B cell (primary cell): Measurements from ENCODE around the gene RENBP. TPM values are rescaled to one million over a fixed set of nuclear protein-coding genes. Genes with fewer than 3 reads are reported as not detected.

Source experiments
- ATAC-seq: fragments of 200-7000 bp; cut with Tn5 transposase; one replicate; pipeline ENCODE4 v1.10.0; 2021; ENCODE audit warnings: low read depth, mild to moderate bottlenecking, moderate number of reproducible peaks, moderate library complexity
- CTCF ChIA-PET: fragments of 350-600 bp; sonication (Branson Sonifier 250); formaldehyde crosslinking; loops from one replicate; lab custom pipeline; 2021; ENCODE audit warnings: antibody characterized with exemption, inconsistent platforms; lab: Charles Lee
- POLR2A ChIA-PET: fragments of 350-600 bp; sonication (Branson Sonifier 250); formaldehyde crosslinking; loops from one replicate; lab custom pipeline; 2021; ENCODE audit warnings: antibody characterized with exemption; lab: Charles Lee
- DNase-seq: peaks from one replicate; pipeline ENCODE4 v3.0.0; 2013
- H2AFZ ChIP-seq: 2 replicates; pipeline ENCODE4 v1.6.1; 2012; ENCODE audit warnings: mild to moderate bottlenecking, low read depth, low read length; ENCODE audit not compliant: insufficient read depth, poor library complexity, severe bottlenecking
- H3K27ac ChIP-seq, 2 donors: 1 replicate in 1 of 2; 2 replicates in 1 of 2; pipeline ENCODE4 v1.5.1; 2012 to 2013; ENCODE audit warnings: low read length in 2 of 2, mild to moderate bottlenecking in 2 of 2, moderate library complexity in 1 of 2
- H3K27me3 ChIP-seq, 4 experiments: fragments of 200-600 bp in 1 of 4; sonication (generic) in 1 of 4; replicated peaks in 1 of 4; 1 replicate in 2 of 4; 2 replicates in 2 of 4; pipeline versions ENCODE4 v1.6.1 to v1.7.0; 2013 to 2016; ENCODE audit warnings: low read length in 3 of 4, mild to moderate bottlenecking in 2 of 4, mixed read lengths in 1 of 4, moderate library complexity in 1 of 4; ENCODE audit not compliant: insufficient read depth in 4 of 4, control insufficient read depth in 3 of 4; ENCODE audit errors: control extremely low read depth in 1 of 4
- H3K36me3 ChIP-seq, 2 experiments: replicated peaks in 1 of 2; 1 replicate in 1 of 2; 2 replicates in 1 of 2; pipeline versions ENCODE4 v1.6.1 to v1.7.1; 2013; ENCODE audit warnings: low read length in 1 of 2; ENCODE audit not compliant: insufficient read depth in 2 of 2, control insufficient read depth in 1 of 2; ENCODE audit errors: control extremely low read depth in 1 of 2, extremely low read depth in 1 of 2
- H3K4me1 ChIP-seq, 2 donors: fragments of 200-600 bp in 1 of 2; sonication (generic) in 1 of 2; 1 replicate in 1 of 2; 2 replicates in 1 of 2; pipeline versions ENCODE4 v1.5.1 to v1.6.1; 2013 to 2017; ENCODE audit warnings: low read length in 2 of 2; ENCODE audit not compliant: control insufficient read depth in 2 of 2, insufficient read depth in 2 of 2
- H3K4me2 ChIP-seq: replicated peaks from 2 replicates; pipeline ENCODE3; 2012; ENCODE audit warnings: mild to moderate bottlenecking, low read depth, low read length; ENCODE audit not compliant: poor library complexity, severe bottlenecking
- H3K4me3 ChIP-seq, 5 experiments: fragments of 200-600 bp in 1 of 5; sonication (generic) in 1 of 5; 1 replicate in 3 of 5; 2 replicates in 2 of 5; pipeline versions ENCODE4 v1.5.1 to v1.7.0; 2011 to 2016; ENCODE audit warnings: low read length in 4 of 5, mild to moderate bottlenecking in 4 of 5, low read depth in 2 of 5, control low read depth in 1 of 5, moderate library complexity in 1 of 5; ENCODE audit not compliant: insufficient read depth in 1 of 5; ENCODE audit errors: control extremely low read depth in 1 of 5, extremely low read depth in 1 of 5
- H3K79me2 ChIP-seq: fragments of 200-600 bp; sonication (generic); one replicate; pipeline ENCODE4 v1.6.0; 2016; ENCODE audit warnings: low read length; ENCODE audit not compliant: control insufficient read depth, insufficient read depth
- H3K9ac ChIP-seq: fragments of 200-600 bp; sonication (generic); 2 replicates; pipeline ENCODE4 v1.6.1; 2017; ENCODE audit warnings: mild to moderate bottlenecking, low read length, moderate library complexity
- H3K9me3 ChIP-seq, 3 donors: one replicate each; pipeline versions ENCODE4 v1.6.1 to v1.7.1; 2013; ENCODE audit warnings: low read length in 2 of 3; ENCODE audit not compliant: control insufficient read depth in 2 of 3, insufficient read depth in 1 of 3; ENCODE audit errors: control extremely low read depth in 1 of 3
- H4K20me1 ChIP-seq: 2 replicates; pipeline ENCODE4 v1.6.0; 2012; ENCODE audit warnings: mild to moderate bottlenecking, low read length; ENCODE audit not compliant: insufficient read depth, control insufficient read depth, poor library complexity, severe bottlenecking
- H3K27ac Mint-ChIP-seq: one replicate; pipeline ENCODE4 v1.8.0; 2021; ENCODE audit warnings: mixed read lengths
- H3K27me3 Mint-ChIP-seq: one replicate; pipeline ENCODE4 v1.8.0; 2021; ENCODE audit warnings: mixed read lengths
- H3K4me1 Mint-ChIP-seq: one replicate; pipeline ENCODE4 v1.8.0; 2021; ENCODE audit warnings: mixed read lengths
- H3K4me3 Mint-ChIP-seq: one replicate; pipeline ENCODE4 v1.8.0; 2021; ENCODE audit warnings: mixed read lengths
- H3K9me3 Mint-ChIP-seq: one replicate; pipeline ENCODE4 v1.8.0; 2022; ENCODE audit warnings: mixed read lengths; ENCODE audit not compliant: insufficient read depth
- CTCF ChIP-seq: fragments of 200-600 bp; IDR thresholded peaks from one replicate; pipeline ENCODE4 v1.8.0; 2022; ENCODE audit warnings: antibody characterized with exemption, mild to moderate bottlenecking
- EZH2 ChIP-seq: IDR thresholded peaks from 2 replicates; pipeline ENCODE4 v1.6.1; 2012; ENCODE audit warnings: borderline replicate concordance, low read depth, mild to moderate bottlenecking, moderate library complexity, low read length; ENCODE audit not compliant: insufficient read depth, poor library complexity, severe bottlenecking
- WGBS: methylation state at CpG from one replicate; pipeline ENCODE4 v1.1.5; 2013; ENCODE audit warnings: missing lambda C conversion rate; ENCODE audit not compliant: insufficient coverage; 5-methylcytosine and 5-hydroxymethylcytosine counted together
- intact Hi-C: fragments of 100-400 bp; cut with micrococcal nuclease; formaldehyde crosslinking; loops from one replicate; pipeline ENCODE4 v1.10.0; 2022
- polyA plus RNA-seq: library from polyadenylated mRNA; depleted of rRNA; stranded (reverse); fragments of >200 nt; gene quantifications from 2 replicates; pipeline ENCODE4 v1.2.3, GENCODE V29; 2012
- total RNA-seq, 2 donors: library from RNA; stranded (reverse); fragments of 120-200 nt in 1 of 2; gene quantifications; 1 replicate in 1 of 2; 2 replicates in 1 of 2; pipeline versions ENCODE4 v1.2.3 to v1.2.4, GENCODE V29; 2013 to 2022

Gene RENBP
- total and polyA plus RNA-seq, 2 donors (not counting 1 experiment from before 2014, with no cell fraction given), result 30.6 to 39.2 TPM

GRCh38 chrX:153931151-153931550 is 13.3 kb downstream of the RENBP start:
- Histone ChIP-seq H3K9me3 (no peaks in the 10 kb centered on the region), H3K36me3 (peaks cover 0 to 23% of the 10 kb centered on the region in 2 experiments), H3K4me1 (peaks cover 20 to 36% of the 10 kb centered on the region in 2 donors), H3K4me2 (no peak overlapping the region), H3K9ac (no peak overlapping the region), H4K20me1 (no peaks in the 10 kb centered on the region), H3K79me2 (peaks cover 24% of the 10 kb centered on the region), H2AFZ (no peak overlapping the region), H3K27me3 (no peaks in the 10 kb centered on the region), H3K4me3 (no peak overlapping the region), H3K27ac (no peak overlapping the region)
- intact Hi-C loops, result no loop called here
- TF ChIP-seq EZH2 (no peak), CTCF (no peak)
- WGBS, result 95% methylated on average over 7 of the region's 8 CpGs
- POLR2A ChIA-PET, result no interaction called here
- Mint-ChIP-seq H3K4me1 (peaks cover 20% of the 10 kb centered on the region), H3K27ac (no peak overlapping the region), H3K9me3 (no peaks in the 10 kb centered on the region), H3K27me3 (no peaks in the 10 kb centered on the region), H3K4me3 (no peak overlapping the region)
- ATAC-seq (no peak), DNase-seq (no peak)
- CTCF ChIA-PET, result interaction anchor here (13.1 kb wide), 1 partner anchor 15 kb away, joined by 325 read pairs; the partner anchor contains the start of gene RENBP

- intact Hi-C loops, result no loop called here
- no peak overlapping the region for H3K4me3 Mint-ChIP-seq
- 97% methylated on average over 12 of the region's 31 CpGs for WGBS
Observed at GRCh38 chrX:153930011-153930910, 14.2 kb downstream of the RENBP start.

More at GRCh38 chrX:153930011-153930910, 14.2 kb downstream of the RENBP start:
- peaks cover 0 to 23% of the 10 kb centered on the region in 2 experiments for H3K36me3 ChIP-seq
- no peak overlapping the region for H3K9ac ChIP-seq
- H4K20me1 ChIP-seq, result no peaks in the 10 kb centered on the region
- ChIA-PET CTCF (interaction anchor here (13.1 kb wide), 1 partner anchor 16 kb away, joined by 325 read pairs; the partner anchor contains the start of gene RENBP), POLR2A (no interaction called here)
- no peaks in the 10 kb centered on the region for H3K27me3 ChIP-seq
- Mint-ChIP-seq H3K27ac (peak overlapping the region; percentile 26), H3K27me3 (no peaks in the 10 kb centered on the region), H3K9me3 (no peaks in the 10 kb centered on the region), H3K4me1 (peaks cover 24% of the 10 kb centered on the region)
- H3K4me1 ChIP-seq, result peaks cover 26 to 34% of the 10 kb centered on the region in 2 donors
- H3K4me2 ChIP-seq, result peak overlapping the region; percentile 98
- no peak overlapping the region for H2AFZ ChIP-seq
- TF ChIP-seq EZH2, result no peak
- TF ChIP-seq CTCF, result no peak
- H3K27ac ChIP-seq, result no peak overlapping the region
- DNase-seq (no peak), ATAC-seq (no peak)
- no peaks in the 10 kb centered on the region for H3K9me3 ChIP-seq
- no peak overlapping the region for H3K4me3 ChIP-seq
- H3K79me2 ChIP-seq, result peaks cover 24% of the 10 kb centered on the region
